Omental fat pad (tissue), 4 donors: ENCODE data around the gene LILRB4. TPM values are rescaled to one million over a fixed set of nuclear protein-coding genes. Genes with fewer than 3 reads are reported as not detected.
"Not testable (repeated sequence)": the region's sequence is repeated elsewhere in the genome, so short reads cannot be mapped to it uniquely, and the experiment has no call there.

Experiments used
- ATAC-seq: fragments of 150-250 bp; one replicate; pipeline ENCODE4 v1.9.1; 2016; ENCODE audit warnings: mild to moderate bottlenecking, moderate library complexity; ENCODE audit not compliant: low FRiP score
- DNase-seq: peaks from one replicate; pipeline ENCODE4 v3.0.0-alpha.2; 2019; ENCODE audit warnings: low spot score
- CTCF ChIP-seq, 3 donors: fragments of 450-650 bp; IDR thresholded peaks; one replicate each; pipeline ENCODE4 v1.5.1; 2016 to 2017; ENCODE audit warnings: antibody characterized with exemption in 3 of 3, mild to moderate bottlenecking in 3 of 3, moderate library complexity in 2 of 3
- total RNA-seq, 4 donors: library from RNA; depleted of rRNA; stranded (reverse); fragments of >200 nt; gene quantifications; one replicate each; pipeline ENCODE4 v1.1.0, GENCODE V29; 2016

The LILRB4 gene
- total RNA-seq: 10 to 100 TPM in 2 of 4 donors, 1 to 10 TPM in 2; 7.8 to 36.7 (median 10.4) TPM

- TF ChIP-seq CTCF (IDR thresholded peaks at IDR 0.05): no peak
- DNase-seq: no peak
- ATAC-seq: no peak
These were observed at the start of gene LILRB4 for GRCh38 chr19:54662730-54663129. LILRB4 (plus strand) TSS chr19:54662985; CDS start chr19:54663034, 49 bp downstream.

- ATAC-seq: no peak
- no peak for TF ChIP-seq CTCF (IDR thresholded peaks at IDR 0.05)
- DNase-seq: no peak
These were observed 48.1 kb upstream of the LILRB4 start for GRCh38 chr19:54614726-54615125.

- no peak for TF ChIP-seq CTCF (IDR thresholded peaks at IDR 0.05)
- no peak for DNase-seq
- no peak for ATAC-seq
These were observed 46.7 kb upstream of the LILRB4 start for GRCh38 chr19:54616057-54616456.

- ATAC-seq (no peak), DNase-seq (no peak)
- TF ChIP-seq CTCF (IDR thresholded peaks at IDR 0.05): no peak
These were observed 45.8 kb upstream of the LILRB4 start for GRCh38 chr19:54616821-54617560.

- DNase-seq (no peak), ATAC-seq (no peak)
- no peak for TF ChIP-seq CTCF (IDR thresholded peaks at IDR 0.05)
These were observed 42.3 kb upstream of the LILRB4 start for GRCh38 chr19:54620464-54620863.

- no peak for ATAC-seq
- no peak for TF ChIP-seq CTCF (IDR thresholded peaks at IDR 0.05)
These were observed 40.4 kb upstream of the LILRB4 start for GRCh38 chr19:54622431-54622830.

GRCh38 chr19:54624234-54624633, 38.6 kb upstream of the LILRB4 start:
- ATAC-seq, DNase-seq: not testable (repeated sequence)

More at GRCh38 chr19:54622431-54622830, 40.4 kb upstream of the LILRB4 start:
- no peak for DNase-seq

- not testable (repeated sequence) for ATAC-seq
These were observed 37.7 kb upstream of the LILRB4 start for GRCh38 chr19:54624934-54625730.

More at GRCh38 chr19:54624934-54625730, 37.7 kb upstream of the LILRB4 start:
- not testable (repeated sequence) for DNase-seq
